ENCODE measurements around the gene SKOR1. TPM values are rescaled to one million over a fixed set of nuclear protein-coding genes. Genes with fewer than 3 reads are reported as not detected.

SKOR1 gene
- total RNA-seq, 2 donors from 2014 or later: 0.78 to 3.5 TPM

DNA sequence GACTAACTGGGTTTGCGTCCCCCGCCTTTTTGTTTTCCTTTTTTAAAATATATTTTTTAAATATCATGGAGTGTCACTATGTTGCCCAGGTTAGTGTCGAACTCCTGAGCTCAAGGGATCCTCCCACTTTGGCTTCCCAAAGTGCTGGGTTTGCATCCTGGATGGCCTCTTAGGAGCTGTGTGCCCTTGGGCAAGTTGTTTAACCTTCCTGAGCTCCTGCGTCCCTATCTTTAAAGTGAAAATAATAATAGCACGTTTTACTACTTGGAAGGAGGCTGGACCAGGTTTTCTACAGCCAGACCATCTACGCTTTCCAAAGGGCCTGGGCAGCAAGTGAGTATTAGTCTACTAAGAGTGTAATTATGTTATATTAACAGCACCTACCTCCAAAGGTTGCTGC lies 58.7 kb downstream of the SKOR1 start:
- no peak for ATAC-seq (ENCODE audit: insufficient number of reproducible peaks, low FRiP score, low read depth)
- DNase-seq (ENCODE audit: low spot score): no peak
- H3K9me3 ChIP-seq: no peaks in the 10 kb centered on the region
- no peaks in the 10 kb centered on the region for H3K27me3 ChIP-seq (replicated peaks; ENCODE audit: insufficient read depth)
- H3K4me1 ChIP-seq (ENCODE audit: control insufficient read depth in 1 of 2, low read depth in 2 of 2): peaks cover 0 to 28% of the 10 kb centered on the region in 2 donors
- peak overlapping the region; percentile 79 for H3K4me3 ChIP-seq
- no peaks in the 10 kb centered on the region for H3K36me3 ChIP-seq
- TF ChIP-seq, protein P1, sequence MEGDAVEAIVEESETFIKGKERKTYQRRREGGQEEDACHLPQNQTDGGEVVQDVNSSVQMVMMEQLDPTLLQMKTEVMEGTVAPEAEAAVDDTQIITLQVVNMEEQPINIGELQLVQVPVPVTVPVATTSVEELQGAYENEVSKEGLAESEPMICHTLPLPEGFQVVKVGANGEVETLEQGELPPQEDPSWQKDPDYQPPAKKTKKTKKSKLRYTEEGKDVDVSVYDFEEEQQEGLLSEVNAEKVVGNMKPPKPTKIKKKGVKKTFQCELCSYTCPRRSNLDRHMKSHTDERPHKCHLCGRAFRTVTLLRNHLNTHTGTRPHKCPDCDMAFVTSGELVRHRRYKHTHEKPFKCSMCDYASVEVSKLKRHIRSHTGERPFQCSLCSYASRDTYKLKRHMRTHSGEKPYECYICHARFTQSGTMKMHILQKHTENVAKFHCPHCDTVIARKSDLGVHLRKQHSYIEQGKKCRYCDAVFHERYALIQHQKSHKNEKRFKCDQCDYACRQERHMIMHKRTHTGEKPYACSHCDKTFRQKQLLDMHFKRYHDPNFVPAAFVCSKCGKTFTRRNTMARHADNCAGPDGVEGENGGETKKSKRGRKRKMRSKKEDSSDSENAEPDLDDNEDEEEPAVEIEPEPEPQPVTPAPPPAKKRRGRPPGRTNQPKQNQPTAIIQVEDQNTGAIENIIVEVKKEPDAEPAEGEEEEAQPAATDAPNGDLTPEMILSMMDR (IDR thresholded peaks at IDR 0.05): no peak
- peak overlapping the region; percentile 64 to 66 for H3K27ac ChIP-seq

Other genes starting within 250 kb of the SKOR1 start
- not detected for gene RNU6-1, start 14.5 kb downstream of the SKOR1 start, total RNA-seq
- gene PIAS1, start 228.8 kb downstream of the SKOR1 start, total RNA-seq: 10 to 100 TPM; 45.1 to 74.1 TPM

Data from thoracic aorta (tissue), 2 donors.